GM12872 (cell line): ENCODE data around the gene ARFGAP1.

Experiments
- CTCF ChIP-seq: IDR thresholded peaks from 3 replicates; pipeline ENCODE4 v1.5.1; 2011; ENCODE audit warnings: low read depth, mild to moderate bottlenecking, low read length, moderate library complexity; ENCODE audit not compliant: insufficient read depth

The ARFGAP1 gene

GRCh38 chr20:63295846-63296245, 23.2 kb downstream of the ARFGAP1 start:
- no peak for TF ChIP-seq CTCF

GRCh38 chr20:63296531-63297299, 24.1 kb downstream of the ARFGAP1 start:
- TF ChIP-seq CTCF, result no peak

- TF ChIP-seq CTCF, result no peak
Observed at GRCh38 chr20:63297371-63297781, 24.8 kb downstream of the ARFGAP1 start.

GRCh38 chr20:63297796-63298572, 25.4 kb downstream of the ARFGAP1 start:
- TF ChIP-seq CTCF, result no peak

- no peak for TF ChIP-seq CTCF
Observed at GRCh38 chr20:63298731-63299312, 26.2 kb downstream of the ARFGAP1 start.

- TF ChIP-seq CTCF, result no peak
Observed at GRCh38 chr20:63301671-63302070, 29.1 kb downstream of the ARFGAP1 start.

GRCh38 chr20:63303095-63303666, 30.6 kb downstream of the ARFGAP1 start:
- TF ChIP-seq CTCF, result no peak
